Mesodermal cell (in vitro differentiated cells): ENCODE data around the gene ZNF536. TPM values are rescaled to one million over a fixed set of nuclear protein-coding genes. Genes with fewer than 3 reads are reported as not detected.

Source experiments
- H3K27ac ChIP-seq: 2 replicates; pipeline ENCODE4 v1.7.0; 2013; ENCODE audit warnings: mild to moderate bottlenecking, low read depth, low read length, moderate library complexity; ENCODE audit not compliant: severe bottlenecking
- H3K36me3 ChIP-seq: 2 replicates; pipeline ENCODE4 v1.7.1; 2013; ENCODE audit warnings: mild to moderate bottlenecking, low read length, moderate library complexity; ENCODE audit not compliant: control insufficient read depth, insufficient read depth
- H3K4me1 ChIP-seq: one replicate; pipeline ENCODE4 v1.7.1; 2013; ENCODE audit warnings: mild to moderate bottlenecking, low read length; ENCODE audit not compliant: insufficient read depth, control insufficient read depth, poor library complexity, severe bottlenecking
- H3K4me3 ChIP-seq: 2 replicates; pipeline ENCODE4 v1.7.0; 2013; ENCODE audit warnings: low read length, control low read depth, mild to moderate bottlenecking; ENCODE audit not compliant: insufficient read depth, poor library complexity, severe bottlenecking; ENCODE audit errors: extremely low read depth
- H3K9me3 ChIP-seq: 2 replicates; pipeline ENCODE4 v1.7.1; 2013; ENCODE audit warnings: mild to moderate bottlenecking, low read length, moderate library complexity; ENCODE audit not compliant: control insufficient read depth
- WGBS, 2 experiments: methylation state at CpG; one replicate each; pipeline ENCODE4 v1.1.5; 2013; ENCODE audit warnings: missing lambda C conversion rate in 2 of 2; ENCODE audit not compliant: insufficient coverage in 2 of 2; 5-methylcytosine and 5-hydroxymethylcytosine counted together
- polyA plus RNA-seq, 2 experiments: library from polyadenylated mRNA; stranded (reverse); fragments of 50-300 nt; gene quantifications; one replicate each; pipeline ENCODE4 v1.2.3, GENCODE V29; 2013

Gene ZNF536
- 0.22 TPM for polyA plus RNA-seq (2013, experiment 1 of 2)
- 0.20 TPM for polyA plus RNA-seq (2013, experiment 2 of 2)

GRCh38 chr19:30371960-30372824 lies at the start of gene ZNF536:
Gene ZNF536, plus strand, starts transcription at chr19:30372384. Its CDS starts 71,179 bp downstream, at chr19:30443563.
- no peak within 1 kb of the TSS for H3K27ac ChIP-seq
- WGBS, 2 experiments: 67 to 68% methylated on average over 5 of the region's 9 CpGs
- no peaks in the 10 kb centered on the region for H3K36me3 ChIP-seq
- H3K4me3 ChIP-seq: no peak within 1 kb of the TSS
- no peaks in the 10 kb centered on the region for H3K4me1 ChIP-seq
- no peaks in the 10 kb centered on the region for H3K9me3 ChIP-seq

- Histone ChIP-seq H3K4me1 (no peaks in the 10 kb centered on the region), H3K9me3 (no peaks in the 10 kb centered on the region), H3K36me3 (no peaks in the 10 kb centered on the region), H3K4me3 (no peak overlapping the region), H3K27ac (no peak overlapping the region)
- 80 to 92% methylated on average over 6 of the region's 6 CpGs for WGBS, 2 experiments
Measured at GRCh38 chr19:30322641-30323320, 49.4 kb upstream of the ZNF536 start.

- no peaks in the 10 kb centered on the region for H3K36me3 ChIP-seq
- no peak overlapping the region for H3K4me3 ChIP-seq
- no peaks in the 10 kb centered on the region for H3K4me1 ChIP-seq
- H3K9me3 ChIP-seq: no peaks in the 10 kb centered on the region
- no peak overlapping the region for H3K27ac ChIP-seq
Measured at GRCh38 chr19:30323904-30324303, 48.3 kb upstream of the ZNF536 start.

- H3K9me3 ChIP-seq: no peaks in the 10 kb centered on the region
- H3K4me1 ChIP-seq: no peaks in the 10 kb centered on the region
- H3K36me3 ChIP-seq: no peaks in the 10 kb centered on the region
- no peak overlapping the region for H3K27ac ChIP-seq
- 96 to 97% methylated on average over 6 to 7 of the region's 7 CpGs for WGBS, 2 experiments
- no peak overlapping the region for H3K4me3 ChIP-seq
Measured at GRCh38 chr19:30324982-30325381, 47.2 kb upstream of the ZNF536 start.

GRCh38 chr19:30325676-30326392 lies 46.4 kb upstream of the ZNF536 start:
- 87 to 89% methylated on average over 7 to 10 of the region's 12 CpGs for whole genome bisulfite sequencing, 2 experiments
- no peaks in the 10 kb centered on the region for H3K4me1 ChIP-seq
- no peaks in the 10 kb centered on the region for H3K9me3 ChIP-seq
- no peak overlapping the region for H3K4me3 ChIP-seq
- H3K36me3 ChIP-seq: no peaks in the 10 kb centered on the region
- H3K27ac ChIP-seq: no peak overlapping the region

GRCh38 chr19:30326393-30326710 lies 45.8 kb upstream of the ZNF536 start:
- no peaks in the 10 kb centered on the region for H3K36me3 ChIP-seq
- H3K4me3 ChIP-seq: no peak overlapping the region
- H3K9me3 ChIP-seq: no peaks in the 10 kb centered on the region
- H3K27ac ChIP-seq: no peak overlapping the region
- WGBS, 2 experiments: 78 to 94% methylated on average over 9 to 11 of the region's 11 CpGs
- H3K4me1 ChIP-seq: no peaks in the 10 kb centered on the region

- H3K27ac ChIP-seq: no peak overlapping the region
Measured at GRCh38 chr19:30327331-30327730, 44.9 kb upstream of the ZNF536 start.

GRCh38 chr19:30328096-30328495 lies 44.1 kb upstream of the ZNF536 start:
- 96 to 100% methylated on average over 3 of the region's 3 CpGs for WGBS, 2 experiments
- Histone ChIP-seq H3K4me3 (no peak overlapping the region), H3K4me1 (no peaks in the 10 kb centered on the region), H3K9me3 (no peaks in the 10 kb centered on the region), H3K36me3 (no peaks in the 10 kb centered on the region), H3K27ac (no peak overlapping the region)

More at GRCh38 chr19:30327331-30327730, 44.9 kb upstream of the ZNF536 start:
- Histone ChIP-seq H3K4me3 (no peak overlapping the region), H3K4me1 (no peaks in the 10 kb centered on the region), H3K9me3 (no peaks in the 10 kb centered on the region), H3K36me3 (no peaks in the 10 kb centered on the region)
- 89 to 95% methylated on average over 2 of the region's 3 CpGs for WGBS, 2 experiments

GRCh38 chr19:30330266-30330665 lies 41.9 kb upstream of the ZNF536 start:
- Histone ChIP-seq H3K9me3 (no peaks in the 10 kb centered on the region), H3K4me1 (no peaks in the 10 kb centered on the region), H3K36me3 (no peaks in the 10 kb centered on the region), H3K27ac (no peak overlapping the region), H3K4me3 (no peak overlapping the region)
- WGBS, 2 experiments: 76 to 85% methylated on average over 2 to 4 of the region's 4 CpGs

GRCh38 chr19:30332445-30333234 lies 39.5 kb upstream of the ZNF536 start:
- Histone ChIP-seq H3K4me1 (no peaks in the 10 kb centered on the region), H3K4me3 (no peak overlapping the region), H3K9me3 (no peaks in the 10 kb centered on the region), H3K36me3 (no peaks in the 10 kb centered on the region), H3K27ac (no peak overlapping the region)
- WGBS, 2 experiments: 95 to 96% methylated on average over 8 of the region's 10 CpGs
